HG02981 (cell line): ENCODE measurements around the gene OTULIN.

Experiments
- ATAC-seq: cut with Tn5 transposase; IDR thresholded peaks from one replicate; pipeline ENCODE4 v1.9.1; 2021; ENCODE audit warnings: mild to moderate bottlenecking, moderate library complexity; ENCODE audit not compliant: unreplicated experiment

The OTULIN gene

DNA sequence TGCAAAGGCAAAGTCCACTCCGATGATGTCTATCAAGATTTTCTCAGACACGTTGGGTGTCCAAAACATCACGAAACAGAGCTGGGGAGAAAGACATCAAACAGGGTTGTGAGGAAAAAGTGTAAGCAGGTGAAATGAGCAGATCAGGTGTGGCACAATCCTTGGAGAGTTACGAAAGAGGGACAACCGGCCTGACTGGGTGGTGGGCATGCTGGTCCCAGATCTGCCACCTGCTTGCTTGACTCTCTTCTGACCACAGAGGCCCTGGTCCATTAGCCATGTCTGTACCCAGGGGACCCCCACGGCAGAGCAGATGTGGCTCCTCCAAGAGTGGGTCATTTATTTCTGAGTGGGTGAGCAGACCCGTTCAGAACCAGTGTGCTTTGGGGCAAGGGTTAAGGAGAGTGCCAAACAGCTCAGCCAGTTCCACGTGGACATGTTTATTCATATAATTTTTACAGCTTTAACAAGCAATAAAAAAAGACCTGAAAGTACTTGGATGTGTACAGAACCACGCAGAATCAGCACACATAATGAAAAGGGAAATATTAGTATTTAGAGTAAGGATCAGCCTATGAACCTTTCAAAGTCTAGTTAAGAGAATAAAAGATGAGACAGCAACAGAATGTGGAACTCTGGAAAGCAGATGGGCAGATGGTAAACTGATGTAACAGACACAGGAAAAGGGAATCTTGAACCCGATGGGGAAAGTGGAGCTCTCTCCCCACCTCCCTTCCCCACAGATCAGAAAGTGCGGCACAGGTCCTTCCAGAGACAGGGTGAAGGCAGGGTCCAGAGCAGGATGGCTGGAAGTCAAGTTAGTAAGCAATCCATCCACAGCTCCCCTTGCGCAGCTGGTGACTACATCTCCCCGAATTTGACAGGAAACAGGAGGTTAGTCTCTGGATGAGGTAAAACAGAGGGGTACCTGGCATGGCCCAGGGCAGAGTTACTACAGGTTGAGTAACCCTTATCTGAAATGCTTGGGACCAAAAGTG lies 52.5 kb downstream of the OTULIN start:
- ATAC-seq, result no peak

DNA sequence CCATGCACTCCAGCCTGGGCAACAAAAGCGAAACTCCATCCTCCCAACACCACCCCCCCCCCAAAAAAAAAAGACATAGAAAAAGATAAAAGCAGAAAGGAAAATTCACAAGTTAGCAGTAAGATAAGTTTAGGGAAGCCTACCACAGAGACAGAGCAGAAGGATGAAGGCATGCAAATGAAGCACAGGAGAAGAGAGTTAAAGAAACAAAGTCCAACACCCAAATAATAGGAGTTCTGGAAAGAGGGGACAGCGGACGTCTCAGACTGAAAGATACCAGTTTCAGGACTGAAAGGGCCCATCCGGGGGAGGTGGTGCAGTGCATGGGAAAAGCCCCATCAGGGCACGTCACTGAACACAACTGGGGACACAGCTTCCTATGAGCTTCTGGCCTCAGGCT lies 54.3 kb downstream of the OTULIN start:
- no peak for ATAC-seq

DNA sequence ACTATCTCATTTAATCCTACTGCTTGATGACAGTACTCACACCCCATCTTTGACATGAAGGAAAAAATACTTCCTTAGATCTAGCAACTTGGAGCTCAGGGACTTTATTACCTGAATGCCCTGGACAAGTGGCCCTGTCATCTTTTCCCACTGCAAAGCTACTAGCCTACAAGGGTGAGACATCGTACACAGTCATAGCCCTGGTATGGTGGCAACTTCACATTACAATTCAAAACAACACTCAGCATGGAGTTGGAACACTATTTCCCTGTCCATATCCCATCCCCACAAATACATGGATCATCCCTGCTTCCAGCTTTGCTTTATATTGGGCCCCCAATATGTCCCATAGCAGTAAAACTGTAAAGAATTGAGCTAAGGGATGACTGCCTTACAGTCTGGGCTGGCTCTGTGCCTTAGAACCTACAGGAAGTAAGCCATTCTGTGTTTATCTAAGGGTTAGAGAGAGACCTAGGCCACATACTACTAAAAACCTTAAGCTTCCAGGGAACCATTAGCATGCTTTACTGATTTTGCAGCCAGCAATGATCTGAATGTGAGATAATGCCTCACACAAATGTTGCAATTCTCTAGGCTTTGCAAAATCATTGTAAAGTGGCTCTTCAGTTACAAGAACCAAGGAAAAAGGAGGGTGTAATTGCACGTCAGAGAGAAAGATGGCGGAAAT lies 55.9 kb downstream of the OTULIN start:
- ATAC-seq, result no peak

- ATAC-seq, result no peak
Measured at GRCh38 chr5:14721990-14722656, 57.6 kb downstream of the OTULIN start.

GRCh38 chr5:14722923-14723322 lies 58.4 kb downstream of the OTULIN start:
- no peak for ATAC-seq

- ATAC-seq, result no peak
Measured at GRCh38 chr5:14723701-14724132, 59.2 kb downstream of the OTULIN start.

- no peak for ATAC-seq
Measured at GRCh38 chr5:14724633-14725032, 60.1 kb downstream of the OTULIN start.

DNA sequence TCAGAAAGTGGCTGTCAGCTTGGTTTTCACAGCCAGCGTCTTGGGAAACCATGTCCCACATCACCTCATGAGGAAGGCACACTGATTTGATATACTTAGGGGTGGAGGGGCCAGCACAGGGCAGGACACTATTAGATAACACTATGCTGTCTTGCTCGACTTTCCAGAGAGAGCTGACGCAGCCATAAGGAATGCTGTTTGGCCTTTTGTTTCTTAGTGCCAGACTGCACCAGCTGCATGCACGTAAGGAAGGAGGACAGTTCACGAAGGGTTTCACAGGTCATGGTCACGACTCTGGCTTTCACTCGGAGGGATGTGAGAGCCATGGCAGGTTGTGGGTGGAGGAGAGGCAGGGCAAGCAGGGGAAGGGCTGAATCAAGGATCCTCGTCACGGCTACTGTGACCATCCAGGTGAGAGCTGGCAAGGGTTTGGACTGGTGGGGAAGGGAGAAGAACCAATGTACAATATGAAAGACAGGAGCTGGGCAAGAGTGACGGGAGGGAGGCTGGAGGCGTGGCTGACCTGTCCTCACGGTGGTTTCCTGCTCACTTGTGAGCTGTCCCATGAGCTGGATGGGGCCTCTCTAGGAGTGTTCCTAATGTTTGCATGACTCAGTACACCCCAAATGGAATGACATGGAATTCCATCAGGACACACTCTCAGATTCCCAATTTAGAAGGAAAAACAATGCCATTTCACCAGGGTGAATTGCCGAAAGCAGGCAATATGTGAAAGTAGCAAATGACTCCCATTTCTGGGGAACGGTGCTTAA lies 61.7 kb downstream of the OTULIN start:
- ATAC-seq, result no peak

DNA sequence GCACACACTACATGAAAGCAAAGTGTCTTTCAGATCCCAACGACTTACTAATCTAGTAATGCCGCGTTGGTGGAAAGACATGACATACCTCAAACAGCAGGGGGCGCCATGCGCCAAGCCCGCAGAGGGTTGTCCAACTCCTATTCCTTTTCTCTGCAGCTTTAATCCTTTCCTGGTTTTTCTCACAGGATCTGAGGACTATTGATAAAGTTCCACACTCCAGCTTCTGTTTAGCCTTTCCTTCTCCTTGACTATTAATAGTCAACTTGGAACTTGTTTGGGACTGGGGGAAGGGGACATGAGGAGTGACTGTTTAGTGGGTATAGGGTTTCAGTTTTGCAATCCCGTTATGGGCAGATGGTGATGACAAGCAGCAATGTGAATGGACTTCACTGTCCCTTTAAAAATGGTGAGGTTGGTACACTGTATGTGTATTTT lies 62.9 kb downstream of the OTULIN start:
- ATAC-seq, result no peak

DNA sequence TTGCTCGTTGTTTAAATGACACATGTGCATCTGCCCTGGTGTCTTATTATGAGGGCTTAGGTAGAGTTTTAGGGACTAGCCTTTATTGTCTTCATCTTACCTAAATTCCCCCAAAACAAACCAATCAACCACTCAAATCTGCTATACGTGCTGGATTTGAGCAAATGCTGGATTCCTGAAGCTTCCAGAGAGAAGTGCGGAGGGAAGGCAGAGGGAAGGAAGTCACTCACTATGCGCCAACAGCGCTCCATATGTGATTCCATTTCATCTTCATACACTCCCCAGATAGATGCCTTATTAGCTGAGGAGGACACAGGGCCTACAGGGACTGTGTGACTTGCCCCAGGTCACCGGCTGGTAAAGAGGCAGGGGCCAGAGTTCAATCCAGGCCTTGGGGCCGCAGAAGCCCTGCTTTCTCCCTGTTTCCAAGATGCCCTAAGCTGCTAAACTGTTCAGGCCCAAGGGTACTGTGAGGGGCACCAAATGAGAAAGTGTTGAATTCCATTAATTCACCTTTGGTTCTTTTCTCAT lies 63.5 kb downstream of the OTULIN start:
- no peak for ATAC-seq

DNA sequence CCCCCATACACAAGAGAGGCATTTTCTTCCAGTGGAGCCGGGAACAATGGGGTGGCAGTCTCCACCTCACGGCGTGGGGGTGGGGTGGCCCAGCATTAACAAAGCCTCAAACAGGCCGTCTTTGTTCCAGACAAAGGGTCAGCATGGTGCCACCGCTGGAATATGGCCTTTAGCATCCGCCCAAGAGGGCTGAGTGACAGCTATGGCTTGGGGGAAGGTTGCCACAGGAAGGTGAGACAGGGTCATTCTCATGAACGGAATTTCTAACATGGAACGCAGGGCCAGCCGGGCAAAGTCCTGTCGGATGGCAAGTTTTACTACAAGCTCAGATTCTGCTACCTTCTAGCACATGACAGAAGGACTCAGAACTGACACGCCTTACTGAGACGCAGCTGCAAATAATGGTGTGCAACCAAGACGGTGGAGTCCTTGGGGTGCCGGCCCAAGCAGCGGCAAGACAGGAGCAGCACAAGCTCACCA lies 64.0 kb downstream of the OTULIN start:
- no peak for ATAC-seq

DNA sequence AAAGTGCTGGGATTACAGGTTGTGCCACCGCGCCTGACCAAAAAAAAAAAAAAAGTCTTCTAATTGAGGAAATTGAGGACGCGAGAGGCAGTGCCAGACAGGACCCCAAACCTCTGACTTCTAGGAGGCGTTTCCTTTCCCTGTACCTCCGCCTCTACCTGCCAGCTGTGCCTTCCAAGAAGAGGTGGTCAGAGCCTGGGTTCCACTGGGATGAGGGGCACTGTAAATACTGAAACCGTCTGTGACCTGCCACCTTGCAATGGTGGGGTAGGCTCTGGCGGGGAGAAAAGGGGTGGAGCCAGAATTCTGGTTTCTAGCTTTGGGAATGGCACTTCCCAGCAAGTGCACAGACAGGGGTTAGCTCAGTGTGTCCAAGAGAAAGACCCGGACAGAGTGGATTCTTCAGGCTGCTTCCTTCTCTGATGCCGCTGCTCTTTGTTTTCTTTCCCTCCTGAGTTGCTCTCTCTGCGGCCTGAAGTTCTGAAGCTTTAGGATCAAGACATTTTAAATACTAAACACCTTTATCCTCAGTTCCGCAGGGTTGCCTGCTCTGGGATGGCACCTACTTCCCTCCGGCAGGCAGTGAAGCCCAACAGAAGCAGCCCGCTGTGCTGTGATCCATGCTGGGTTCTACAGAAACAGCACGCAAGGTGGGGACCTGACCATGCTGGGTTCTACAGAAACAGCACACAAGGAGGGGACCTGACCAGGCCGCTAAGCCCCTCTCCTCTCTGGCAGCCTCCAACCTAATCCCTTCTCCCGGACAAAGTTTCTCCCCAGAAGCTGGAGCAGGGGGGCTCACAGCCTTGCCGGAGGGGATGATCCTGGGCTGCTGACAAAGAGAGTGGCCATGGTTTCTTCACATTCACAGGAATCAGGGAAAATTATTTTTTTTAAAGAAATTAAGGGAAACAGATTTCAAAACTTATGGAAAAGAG lies 65.2 kb downstream of the OTULIN start:
- ATAC-seq, result no peak

DNA sequence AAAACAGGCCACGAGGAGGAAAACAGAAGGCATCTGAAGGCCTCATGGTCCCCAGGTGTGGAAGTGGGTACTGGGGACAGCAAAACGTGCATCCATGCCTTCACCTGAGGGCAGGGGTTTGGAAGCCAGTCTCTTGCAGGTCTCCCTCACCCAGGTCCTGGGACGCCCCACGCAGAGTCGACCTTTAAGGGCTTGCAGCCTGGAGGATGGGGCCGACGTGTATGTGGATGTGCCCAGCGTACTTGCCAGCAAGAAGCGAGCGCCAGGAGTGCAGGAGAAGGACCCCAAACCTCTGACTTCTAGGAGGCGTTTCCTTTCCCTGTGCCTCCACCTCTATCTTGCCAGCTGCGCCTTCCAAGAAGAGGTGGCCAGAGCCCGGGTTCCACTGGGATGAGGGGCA lies 65.9 kb downstream of the OTULIN start:
- ATAC-seq, result no peak

DNA sequence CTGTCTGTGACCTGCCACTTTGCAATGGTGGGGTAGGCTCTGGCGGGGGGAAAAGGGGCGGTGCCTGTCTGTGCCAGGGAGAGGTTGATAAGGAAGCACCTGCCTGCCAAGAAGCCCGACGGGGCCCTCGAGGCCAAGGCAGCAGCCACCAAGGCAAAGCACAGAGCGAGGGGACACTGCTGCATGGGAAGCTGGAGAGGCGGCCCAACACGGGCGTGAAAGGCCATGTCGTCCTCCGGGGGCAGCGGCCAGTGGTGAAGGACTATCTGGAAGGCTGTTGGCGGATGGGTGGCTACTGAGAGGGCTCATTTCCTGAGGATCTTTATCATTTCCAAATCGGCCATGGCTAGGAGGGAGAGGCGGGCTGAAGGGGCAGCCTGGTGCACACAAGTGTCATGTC lies 66.4 kb downstream of the OTULIN start:
- no peak for ATAC-seq

GRCh38 chr5:14732991-14733390 lies 68.5 kb downstream of the OTULIN start:
- ATAC-seq, result no peak

- ATAC-seq, result no peak
Measured at GRCh38 chr5:14733661-14734060, 69.1 kb downstream of the OTULIN start.

DNA sequence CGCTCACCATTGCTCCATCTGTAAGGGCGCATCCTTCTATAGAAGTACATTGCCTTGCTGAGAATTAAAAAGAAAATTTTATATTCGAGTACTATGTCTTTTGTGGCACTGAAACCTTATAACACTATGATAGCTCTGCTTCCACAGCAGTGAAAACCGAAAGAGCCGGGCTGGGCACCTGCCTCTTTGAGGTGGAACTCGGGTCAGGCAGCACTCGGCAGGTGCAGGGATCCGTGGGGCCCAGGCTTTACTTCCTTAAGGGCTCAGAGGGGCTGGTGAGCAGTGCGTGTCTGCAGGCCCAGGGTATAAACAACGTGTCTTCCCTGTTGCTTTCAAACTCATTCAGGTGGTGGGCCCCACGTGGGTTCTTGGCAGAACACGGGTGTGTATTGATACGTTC lies 69.9 kb downstream of the OTULIN start:
- ATAC-seq, result no peak

DNA sequence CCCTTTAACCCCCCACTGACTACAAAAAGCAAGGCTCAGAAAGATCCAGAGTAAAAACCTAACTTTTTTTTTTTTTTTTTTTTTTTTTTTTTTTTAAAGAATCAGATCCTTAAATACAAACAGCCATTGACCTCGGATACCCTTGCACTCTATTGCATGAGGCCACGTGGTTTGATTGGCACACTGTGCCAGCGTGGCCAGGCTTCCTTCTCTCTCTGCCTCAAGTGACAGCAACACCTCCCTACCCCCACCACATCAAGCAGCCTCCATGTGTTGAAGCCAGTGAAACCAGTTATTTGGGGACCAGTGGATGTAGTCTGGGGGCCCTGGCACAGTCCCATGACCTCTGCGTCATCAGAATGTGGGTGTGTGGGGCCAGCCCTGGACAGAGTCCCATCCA lies 71.4 kb downstream of the OTULIN start:
- ATAC-seq, result no peak

DNA sequence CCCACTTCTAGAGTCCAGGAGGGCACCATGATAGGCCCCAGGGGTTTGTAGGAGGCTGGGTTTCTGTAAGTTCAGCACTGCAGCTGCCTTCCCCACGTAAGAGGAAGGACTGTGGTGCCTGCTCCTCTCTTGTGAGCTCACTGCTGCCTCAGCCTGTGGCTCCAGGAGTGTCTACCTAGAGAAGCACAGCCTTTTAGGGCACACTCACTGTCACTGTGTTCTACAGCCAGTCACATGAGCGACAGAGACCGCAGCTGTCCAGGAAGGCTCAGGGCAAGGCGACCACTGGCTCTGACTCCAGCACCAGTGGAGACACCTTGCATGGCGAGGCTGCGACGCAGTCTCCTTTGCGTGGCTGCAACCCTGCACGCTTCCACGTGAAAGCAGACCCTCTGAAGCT lies 72.8 kb downstream of the OTULIN start:
- no peak for ATAC-seq
